ENCODE data around the gene C3orf49.

Gene C3orf49

DNA sequence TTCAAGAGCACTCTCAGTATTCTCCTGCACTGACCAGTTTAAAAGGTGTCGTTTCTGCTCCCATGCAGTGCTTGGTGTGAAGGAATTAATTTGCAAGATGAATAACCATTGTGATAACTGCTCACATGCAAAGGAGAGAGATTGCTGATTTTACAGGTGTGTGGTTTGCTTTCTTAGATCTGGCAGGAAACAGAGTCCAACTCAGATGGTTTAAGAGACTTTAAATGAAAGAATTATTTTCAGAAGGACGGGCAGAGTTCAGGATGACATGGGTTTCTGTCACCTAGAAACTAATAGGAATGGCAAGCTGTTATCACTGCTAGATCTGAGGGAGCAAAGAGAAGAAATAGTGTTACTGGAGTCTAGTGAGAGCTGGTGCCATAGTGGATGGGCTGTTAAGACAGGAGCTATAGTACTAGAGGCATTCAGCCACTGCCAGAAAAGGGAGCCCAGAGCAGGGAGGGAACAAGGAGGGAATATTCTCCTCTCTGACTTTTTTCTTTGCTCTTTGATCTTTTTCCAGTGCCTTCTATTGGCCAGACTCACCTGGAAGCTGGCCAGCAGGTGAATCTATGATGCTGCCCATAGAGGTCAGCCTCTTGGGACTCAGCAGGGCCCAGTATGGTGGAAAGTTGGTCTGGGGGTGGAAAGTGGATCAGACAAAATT is 59.4 kb downstream of the C3orf49 start:
- DNase-seq (ENCODE audit: extremely low read depth in 1 of 2, low read depth in 1 of 2): no peak

DNA sequence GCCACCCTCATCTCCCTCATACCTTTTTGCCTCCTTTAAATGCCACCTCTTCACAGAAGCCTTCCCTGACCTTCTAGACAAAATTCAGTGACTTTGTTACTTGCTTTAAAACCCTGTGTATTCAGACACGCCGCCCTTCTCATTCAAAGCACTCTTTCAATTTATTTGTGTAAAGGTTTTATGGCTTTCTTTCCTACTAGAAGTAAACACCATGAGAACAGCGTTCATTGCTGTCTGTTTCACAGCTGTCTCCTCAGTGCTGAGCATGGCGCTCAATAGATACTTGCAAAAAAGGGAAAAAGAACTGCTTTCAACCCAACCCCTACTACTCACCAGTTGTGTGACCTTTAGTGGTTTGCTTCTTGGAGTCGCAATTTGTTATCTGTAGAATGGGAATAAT is 61.6 kb downstream of the C3orf49 start:
- DNase-seq (ENCODE audit: extremely low read depth in 1 of 2, low read depth in 1 of 2): no peak

DNA sequence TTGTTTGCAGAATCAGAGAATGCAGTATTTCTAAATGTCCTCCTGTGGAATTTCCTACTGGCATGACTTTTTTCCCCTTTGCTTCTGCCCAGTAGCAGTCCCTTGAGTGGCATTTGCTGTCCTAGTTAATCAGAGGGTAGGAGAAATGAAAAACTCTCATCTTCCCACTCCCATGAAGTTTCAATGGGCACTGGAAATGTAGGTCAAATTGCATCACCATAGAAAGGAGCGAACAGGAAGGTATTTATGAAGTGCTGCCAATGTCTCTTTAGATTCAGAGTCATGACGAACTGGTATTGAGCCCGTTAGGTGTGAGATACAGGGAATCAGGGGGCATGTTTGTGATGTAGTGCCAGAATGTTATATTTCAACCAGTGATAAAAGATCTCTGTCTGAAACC is 67.8 kb downstream of the C3orf49 start:
- no peak for DNase-seq (ENCODE audit: extremely low read depth in 1 of 2, low read depth in 1 of 2)

DNA sequence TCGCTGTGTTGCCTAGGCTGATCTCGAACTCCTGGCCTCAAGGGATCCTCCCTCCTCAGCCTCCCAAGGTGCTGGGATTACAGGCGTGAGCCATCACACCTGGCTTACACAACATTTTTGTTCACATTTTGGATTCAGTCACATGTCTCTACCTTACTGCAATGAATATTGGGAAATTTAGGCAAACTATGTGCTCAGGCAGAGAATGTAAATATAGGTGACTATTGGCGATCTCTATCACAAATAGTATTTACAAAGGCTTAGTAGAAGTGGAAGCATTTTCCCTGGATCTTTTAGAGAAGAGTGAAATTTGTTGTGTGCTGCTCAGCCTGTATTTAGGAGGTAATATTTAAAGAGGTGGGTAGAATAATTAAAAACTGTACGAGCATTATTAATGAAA is 72.4 kb downstream of the C3orf49 start:
- no peak for DNase-seq (ENCODE audit: extremely low read depth in 1 of 2, low read depth in 1 of 2)

DNA sequence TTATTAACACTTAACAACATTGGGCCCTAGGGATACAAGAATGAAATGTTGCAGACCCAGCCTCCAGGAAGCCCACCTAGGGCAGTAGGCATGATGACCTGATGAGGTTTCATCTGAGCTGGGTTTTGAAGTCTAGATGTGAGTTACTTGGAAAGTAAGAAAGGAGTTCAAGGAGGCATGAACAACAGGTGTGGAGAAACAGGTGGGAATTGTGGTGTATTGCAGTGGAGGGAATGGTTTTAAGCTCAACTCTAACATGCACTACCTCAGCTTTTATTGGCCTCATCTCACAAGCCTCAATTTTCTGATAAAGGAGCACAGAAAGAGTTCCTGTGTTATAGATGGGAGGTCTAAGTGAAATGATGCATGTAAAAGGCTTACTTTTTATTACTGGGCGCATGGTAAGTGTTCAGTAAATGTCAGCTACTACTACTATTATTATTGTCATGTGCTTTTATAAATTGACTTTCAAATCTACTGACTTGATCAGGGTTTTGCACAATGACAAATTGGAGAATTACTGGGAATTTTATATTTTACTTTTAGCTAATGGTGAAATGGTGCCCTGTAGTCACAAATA is 73.8 kb downstream of the C3orf49 start:
- DNase-seq (ENCODE audit: extremely low read depth in 1 of 2, low read depth in 1 of 2): no peak

DNA sequence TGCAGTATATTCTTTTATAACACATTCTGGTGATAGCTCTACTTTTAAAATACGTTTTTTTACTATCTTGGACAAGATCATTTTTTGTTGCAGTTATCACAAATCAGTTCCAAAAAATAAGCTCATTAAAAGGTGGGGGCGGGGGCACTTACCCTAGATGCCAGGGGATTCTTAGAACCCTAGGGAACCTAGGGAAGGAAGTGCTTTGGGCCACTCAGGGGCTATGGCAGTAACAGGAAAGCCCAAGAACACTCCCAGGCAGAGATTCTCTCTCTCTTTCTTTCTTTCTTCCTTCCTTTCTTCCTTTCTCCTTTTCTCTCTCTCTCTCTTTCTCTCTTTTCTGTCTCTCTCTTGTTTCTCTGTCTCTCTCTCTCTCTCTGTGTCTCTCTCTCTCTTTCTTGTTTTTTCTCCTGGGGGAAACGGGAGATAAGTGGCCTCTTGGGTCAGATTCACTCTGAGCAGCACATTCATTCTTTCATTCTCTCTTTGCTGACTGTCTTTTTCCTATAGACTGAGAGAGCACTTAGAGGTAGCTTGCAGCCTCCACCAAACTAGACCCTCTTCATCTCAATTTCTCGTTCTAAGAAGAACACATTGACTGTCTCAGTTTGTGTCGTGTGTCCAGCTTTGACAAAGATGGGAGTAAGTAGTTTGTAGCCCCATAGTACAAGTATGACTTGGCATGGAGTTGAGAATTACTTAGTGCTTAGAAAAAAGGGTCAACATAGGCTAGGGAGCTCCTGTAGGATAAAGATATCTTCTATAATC is 76.5 kb downstream of the C3orf49 start:
- DNase-seq (ENCODE audit: extremely low read depth in 1 of 2, low read depth in 1 of 2): no peak

DNA sequence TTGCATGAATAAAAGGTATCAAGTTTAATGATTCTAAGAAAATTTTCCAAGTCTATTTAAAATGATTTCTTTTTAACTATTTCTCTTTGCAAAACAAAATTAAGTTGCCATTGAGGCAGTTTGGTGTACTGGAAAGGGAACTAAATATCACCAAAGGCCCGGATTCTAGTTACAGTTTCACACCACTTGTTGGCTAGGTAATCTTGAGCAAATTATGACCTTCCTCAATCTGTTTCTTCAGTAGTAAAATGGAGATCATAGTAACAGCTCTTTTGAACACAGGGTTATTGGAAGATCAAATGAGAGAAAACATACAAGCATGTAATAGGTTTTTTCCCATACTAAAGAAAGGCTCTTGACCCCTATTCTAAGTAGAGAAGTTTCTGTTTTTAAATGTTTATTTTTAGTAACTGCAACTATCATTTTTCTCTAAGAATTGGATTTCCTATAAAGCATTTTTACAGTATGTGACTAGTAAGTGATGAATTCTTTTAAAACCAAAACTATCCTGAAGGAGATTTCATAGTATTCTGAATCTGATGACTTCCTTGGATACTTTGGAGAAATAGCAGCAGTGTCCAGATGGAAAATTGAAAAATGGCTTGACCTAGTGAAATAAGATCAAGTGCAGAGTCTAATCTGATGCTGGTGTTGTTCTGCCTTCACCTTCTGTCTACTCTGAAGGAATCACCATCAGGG is 77.4 kb downstream of the C3orf49 start:
- DNase-seq (ENCODE audit: extremely low read depth in 1 of 2, low read depth in 1 of 2): no peak

All from stimulated activated CD8-positive, alpha-beta memory T cell treated with anti-CD3 and anti-CD28 coated beads, Interleukin-7, amount 100 ng/mL, for 48 hours (primary cell).